H1 (cell line): Measurements from ENCODE around the gene DSTN. TPM values are rescaled to one million over a fixed set of nuclear protein-coding genes. Genes with fewer than 3 reads are reported as not detected.

Experiments
- BCL11A ChIP-seq, 2 experiments: IDR thresholded peaks; one replicate each; pipeline ENCODE4 v1.6.1; 2011; ENCODE audit warnings: low read depth in 2 of 2, low read length in 2 of 2, mild to moderate bottlenecking in 2 of 2
- CEBPB ChIP-seq: IDR thresholded peaks from 2 replicates; pipeline ENCODE4 v1.6.1; 2012; ENCODE audit warnings: low read depth, low read length
- CHD7 ChIP-seq: fragments of 300-600 bp; sonication (generic); IDR thresholded peaks from 2 replicates; pipeline ENCODE4 v1.7.1; 2012; ENCODE audit warnings: low read length, moderate library complexity, mild to moderate bottlenecking, inconsistent platforms; ENCODE audit not compliant: insufficient replicate concordance
- CTCF ChIP-seq, 3 experiments: IDR thresholded peaks; 1 replicate in 2 of 3; 2 replicates in 1 of 3; pipeline versions ENCODE4 v1.5.1 to v1.6.1; 2011; ENCODE audit warnings: low read length in 3 of 3, mild to moderate bottlenecking in 3 of 3, inconsistent platforms in 2 of 3, low read depth in 1 of 3, moderate library complexity in 1 of 3; ENCODE audit not compliant: insufficient read depth in 1 of 3; ENCODE audit errors: control extremely low read depth in 1 of 3
- FOSL1 ChIP-seq: IDR thresholded peaks from 2 replicates; pipeline ENCODE4 v1.6.1; 2011; ENCODE audit warnings: mild to moderate bottlenecking, low read depth, low read length, moderate library complexity; ENCODE audit not compliant: insufficient read depth
- JUND ChIP-seq: IDR thresholded peaks from 2 replicates; pipeline ENCODE4 v1.6.1; 2011; ENCODE audit warnings: mild to moderate bottlenecking, improper control_type of control experiment, low read length
- RFX5 ChIP-seq: IDR thresholded peaks from 2 replicates; pipeline ENCODE4 v1.6.1; 2011; ENCODE audit warnings: low read depth, low read length, improper control_type of control experiment, borderline replicate concordance
- SP2 ChIP-seq: IDR thresholded peaks from 2 replicates; pipeline ENCODE4 v1.6.1; 2012; ENCODE audit warnings: mild to moderate bottlenecking, low read length, inconsistent platforms
- TEAD4 ChIP-seq: IDR thresholded peaks from 2 replicates; pipeline ENCODE4 v1.6.1; 2012; ENCODE audit warnings: low read depth, low read length, inconsistent platforms, mixed read lengths
- polyA plus RNA-seq, 7 experiments: library from polyadenylated mRNA; depleted of rRNA in 3 of 7; stranded (reverse) in 5 of 7; unstranded in 2 of 7; fragments of >200 nt in 5 of 7; fragments of 200-250 nt in 2 of 7; gene quantifications; 1 replicate in 5 of 7; 2 replicates in 1 of 7; 4 replicates in 1 of 7; pipeline versions ENCODE4 v1.2.1 to v1.2.3, GENCODE V29; 2011 to 2013; ENCODE audit warnings: missing spikeins in 2 of 7, mixed read lengths in 2 of 7
- total RNA-seq: library from RNA; stranded (reverse); fragmentation: NEBNext Ultra II Directional; extraction: Animal tissue kit (Norgen Biotek cat#: 25700); gene quantifications from 2 replicates; pipeline ENCODE4 v1.2.1, GENCODE V29; 2021

The DSTN gene
- total and polyA plus RNA-seq, 2 of the 8 experiments (the other 6 are each of a cell fraction or from before 2014, with no cell fraction given): 43.3 to 208 TPM

- TF ChIP-seq CTCF (IDR thresholded peaks at IDR 0.05; ENCODE audit: control extremely low read depth in 1 of 3, insufficient read depth in 1 of 3, low read depth in 1 of 3, low read length in 3 of 3): no peak
- TF ChIP-seq JUND: no peak
- peak; percentile 40; the same call in 1 of the 2 replicates for TF ChIP-seq TEAD4
- TF ChIP-seq FOSL1: no peak
- TF ChIP-seq SP2: no peak
- TF ChIP-seq RFX5: no peak
- TF ChIP-seq CEBPB: no peak
- TF ChIP-seq BCL11A (IDR thresholded peaks at IDR 0.05; ENCODE audit: low read depth in 2 of 2, low read length in 2 of 2): no peak
- TF ChIP-seq CHD7: no peak
Measured at GRCh38 chr20:17525650-17526049, 44.2 kb upstream of the DSTN start (continued).
